Kidney (tissue), 14 donors: ENCODE measurements around the gene SYCE3. TPM values are rescaled to one million over a fixed set of nuclear protein-coding genes. Genes with fewer than 3 reads are reported as not detected.
A peak's percentile ranks its signal among the peaks of the same experiment; 100 is the strongest.

Experiments
- DNase-seq, 5 donors: peaks; one replicate each; pipeline ENCODE4 v3.0.0-alpha.2; 2013 to 2020
- FAIRE-seq: peaks from 2 replicates; lab custom pipeline; 2012; peaks lifted over from hg19 to GRCh38; lab: Jason Lieb, UNC
- H3K27ac ChIP-seq, 2 donors: one replicate each; pipeline ENCODE4 v1.7.0; 2013; ENCODE audit warnings: low read depth in 2 of 2, low read length in 2 of 2, inconsistent platforms in 1 of 2
- H3K27me3 ChIP-seq: one replicate; pipeline ENCODE4 v1.7.1; 2013; ENCODE audit warnings: low read length, inconsistent platforms; ENCODE audit not compliant: control insufficient read depth, insufficient read depth
- H3K36me3 ChIP-seq, 3 donors: one replicate each; pipeline versions ENCODE4 v1.7.0 to v1.7.1; 2013; ENCODE audit warnings: low read length in 3 of 3, control low read depth in 1 of 3, inconsistent platforms in 1 of 3; ENCODE audit not compliant: insufficient read depth in 3 of 3, control insufficient read depth in 2 of 3
- H3K4me1 ChIP-seq, 3 donors: one replicate each; pipeline versions ENCODE4 v1.7.0 to v1.7.1; 2013; ENCODE audit warnings: low read length in 3 of 3, inconsistent platforms in 1 of 3, low read depth in 1 of 3; ENCODE audit not compliant: control insufficient read depth in 2 of 3, insufficient read depth in 2 of 3
- H3K4me3 ChIP-seq, 3 donors: one replicate each; pipeline versions ENCODE4 v1.7.0 to v1.8.1; 2013; ENCODE audit warnings: low read length in 3 of 3, control low read depth in 1 of 3, inconsistent platforms in 1 of 3
- H3K9ac ChIP-seq, 3 donors: one replicate each; pipeline versions ENCODE4 v1.7.0 to v1.7.1; 2013; ENCODE audit warnings: low read length in 3 of 3, control low read depth in 1 of 3, inconsistent platforms in 1 of 3
- H3K9me3 ChIP-seq, 3 donors: one replicate each; pipeline versions ENCODE4 v1.7.0 to v1.7.1; 2013; ENCODE audit warnings: low read length in 3 of 3, control low read depth in 1 of 3, inconsistent platforms in 1 of 3; ENCODE audit not compliant: control insufficient read depth in 2 of 3, insufficient read depth in 1 of 3
- intact Hi-C: fragments of 100-400 bp; cut with DNase I; formaldehyde crosslinking; loops from one replicate; pipeline ENCODE4 v1.11.1; 2022
- polyA plus RNA-seq: library from polyadenylated mRNA; stranded (reverse); fragments of 350-450 nt; fragmentation: Illumina TruSeq; extraction: RNeasy Lipid Tissue Mini Kit (QIAGEN cat#74804); gene quantifications from one replicate; pipeline ENCODE4 v1.2.3, GENCODE V29; 2014; ENCODE audit warnings: low read depth, low replicate concordance; ENCODE audit not compliant: insufficient read depth
- total RNA-seq: library from RNA; stranded (reverse); fragmentation: NEBNext Ultra II Directional; extraction: Animal tissue kit (Norgen Biotek cat#: 25700); gene quantifications from one replicate; pipeline ENCODE4 v1.2.1, GENCODE V29; 2021
- TF ChIP-seq, protein P1 (sequence below): IDR thresholded peaks from 3 replicates; pipeline ENCODE4 v1.5.1; 2012; ENCODE audit warnings: mild to moderate bottlenecking, moderate library complexity, borderline replicate concordance; ENCODE audit not compliant: insufficient read depth; ENCODE audit errors: extremely low read depth
- donor health status: control.
- donor health status: control.
- donor health status: control.
- donor health status: control.
- donor health status: control.
- donor health status: DM: yes; HTN: yes; CAD: no.
- donor health status: Normal renal cell carcinoma (clear cell type).

SYCE3 gene
- total and polyA plus RNA-seq, 2 donors from 2014 or later = 4.6 TPM; not detected in 1

DNA sequence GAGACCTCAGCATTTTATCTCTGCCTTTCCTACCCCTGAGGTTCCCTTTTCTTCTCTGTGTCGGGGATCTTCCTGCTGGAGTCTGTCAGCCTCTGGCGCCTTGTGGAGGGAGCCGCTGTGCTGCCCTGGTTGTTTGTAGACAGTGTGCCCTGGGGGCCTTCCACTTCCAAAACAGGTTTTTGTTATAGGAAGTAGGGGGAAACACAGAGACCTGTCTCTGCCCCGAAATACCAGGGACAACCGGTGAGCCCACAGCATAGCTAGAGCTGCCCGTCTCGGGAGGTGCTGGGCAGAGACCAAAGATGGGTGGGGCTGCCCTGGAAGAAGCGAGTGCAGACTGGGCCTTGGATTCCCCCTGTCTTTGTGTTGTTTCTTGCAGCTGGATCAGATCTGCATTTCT, 46.7 kb downstream of the SYCE3 start:
- Histone ChIP-seq H3K4me1 (no peaks in the 10 kb centered on the region), H3K36me3 (peaks cover 0 to 10% (median 5%) of the 10 kb centered on the region in 3 donors), H3K4me3 (no peak overlapping the region)

GRCh38 chr22:50513175-50513574, 49.5 kb downstream of the SYCE3 start:
- no peak for FAIRE-seq
- TF ChIP-seq, protein P1, sequence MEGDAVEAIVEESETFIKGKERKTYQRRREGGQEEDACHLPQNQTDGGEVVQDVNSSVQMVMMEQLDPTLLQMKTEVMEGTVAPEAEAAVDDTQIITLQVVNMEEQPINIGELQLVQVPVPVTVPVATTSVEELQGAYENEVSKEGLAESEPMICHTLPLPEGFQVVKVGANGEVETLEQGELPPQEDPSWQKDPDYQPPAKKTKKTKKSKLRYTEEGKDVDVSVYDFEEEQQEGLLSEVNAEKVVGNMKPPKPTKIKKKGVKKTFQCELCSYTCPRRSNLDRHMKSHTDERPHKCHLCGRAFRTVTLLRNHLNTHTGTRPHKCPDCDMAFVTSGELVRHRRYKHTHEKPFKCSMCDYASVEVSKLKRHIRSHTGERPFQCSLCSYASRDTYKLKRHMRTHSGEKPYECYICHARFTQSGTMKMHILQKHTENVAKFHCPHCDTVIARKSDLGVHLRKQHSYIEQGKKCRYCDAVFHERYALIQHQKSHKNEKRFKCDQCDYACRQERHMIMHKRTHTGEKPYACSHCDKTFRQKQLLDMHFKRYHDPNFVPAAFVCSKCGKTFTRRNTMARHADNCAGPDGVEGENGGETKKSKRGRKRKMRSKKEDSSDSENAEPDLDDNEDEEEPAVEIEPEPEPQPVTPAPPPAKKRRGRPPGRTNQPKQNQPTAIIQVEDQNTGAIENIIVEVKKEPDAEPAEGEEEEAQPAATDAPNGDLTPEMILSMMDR = no peak

More for the DNA sequence above, 46.7 kb downstream of the SYCE3 start:
- FAIRE-seq (no peak), DNase-seq (no peak)
- no peak overlapping the region for H3K9ac ChIP-seq
- intact Hi-C loops = no loop called here
- TF ChIP-seq, protein P1 = no peak
- no peaks in the 10 kb centered on the region for H3K27me3 ChIP-seq
- no peak overlapping the region for H3K27ac ChIP-seq
- no peaks in the 10 kb centered on the region for H3K9me3 ChIP-seq

DNA sequence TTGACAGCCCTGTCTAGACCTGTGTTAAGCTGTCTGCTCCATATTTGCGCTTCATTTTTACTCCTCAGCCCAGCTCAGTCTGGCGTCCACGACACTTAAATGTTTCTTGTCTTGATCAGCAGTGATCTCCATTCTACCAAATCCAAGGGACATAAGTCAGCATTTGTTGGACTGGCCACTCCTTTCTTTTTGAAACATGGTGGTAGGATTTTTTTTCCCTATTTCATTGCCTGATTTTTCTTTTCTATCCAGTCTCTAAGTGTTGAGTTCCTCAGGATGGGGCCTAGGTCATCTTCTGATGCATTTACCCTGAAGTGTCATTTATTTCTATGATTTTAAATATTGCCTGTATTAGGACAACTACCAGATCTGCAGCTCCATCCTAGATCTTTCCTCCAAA, 53.8 kb downstream of the SYCE3 start:
- H3K27me3 ChIP-seq = no peaks in the 10 kb centered on the region
- DNase-seq = no peak
- H3K9ac ChIP-seq = peak overlapping the region in 2 of 3 donors; percentile 20 to 67
- peaks cover 2 to 13% (median 13%) of the 10 kb centered on the region in 3 donors for H3K4me1 ChIP-seq
- peak overlapping the region; percentile 50 to 66 (median 52) for H3K4me3 ChIP-seq
- H3K36me3 ChIP-seq = peaks cover 0 to 10% (median 0%) of the 10 kb centered on the region in 3 donors
- peak overlapping the region in 1 of 2 donors; percentile 41 for H3K27ac ChIP-seq
- H3K9me3 ChIP-seq = no peaks in the 10 kb centered on the region
- TF ChIP-seq, protein P1 = no peak
- FAIRE-seq = no peak
- intact Hi-C loops = no loop called here

More at GRCh38 chr22:50513175-50513574, 49.5 kb downstream of the SYCE3 start:
- Histone ChIP-seq H3K27me3 (no peaks in the 10 kb centered on the region), H3K9me3 (no peaks in the 10 kb centered on the region), H3K27ac (no peak overlapping the region), H3K36me3 (peaks cover 0 to 9% (median 8%) of the 10 kb centered on the region in 3 donors), H3K4me1 (peaks cover 2 to 8% (median 7%) of the 10 kb centered on the region in 3 donors), H3K9ac (no peak overlapping the region), H3K4me3 (no peak overlapping the region)
- no peak for DNase-seq
- intact Hi-C loops = no loop called here
